VCaP (cell line): ENCODE results near the gene ANP32B.

Experiments
- H3K27ac ChIP-seq: fragments of 450-650 bp; 2 replicates; pipeline ENCODE4 v1.5.1; 2017
- TF ChIP-seq, protein P1 (sequence below): fragments of 450-650 bp; conservative IDR thresholded peaks from 2 replicates; pipeline ENCODE4 v1.5.1; 2017; ENCODE audit warnings: mild to moderate bottlenecking, moderate library complexity

ANP32B gene

DNA sequence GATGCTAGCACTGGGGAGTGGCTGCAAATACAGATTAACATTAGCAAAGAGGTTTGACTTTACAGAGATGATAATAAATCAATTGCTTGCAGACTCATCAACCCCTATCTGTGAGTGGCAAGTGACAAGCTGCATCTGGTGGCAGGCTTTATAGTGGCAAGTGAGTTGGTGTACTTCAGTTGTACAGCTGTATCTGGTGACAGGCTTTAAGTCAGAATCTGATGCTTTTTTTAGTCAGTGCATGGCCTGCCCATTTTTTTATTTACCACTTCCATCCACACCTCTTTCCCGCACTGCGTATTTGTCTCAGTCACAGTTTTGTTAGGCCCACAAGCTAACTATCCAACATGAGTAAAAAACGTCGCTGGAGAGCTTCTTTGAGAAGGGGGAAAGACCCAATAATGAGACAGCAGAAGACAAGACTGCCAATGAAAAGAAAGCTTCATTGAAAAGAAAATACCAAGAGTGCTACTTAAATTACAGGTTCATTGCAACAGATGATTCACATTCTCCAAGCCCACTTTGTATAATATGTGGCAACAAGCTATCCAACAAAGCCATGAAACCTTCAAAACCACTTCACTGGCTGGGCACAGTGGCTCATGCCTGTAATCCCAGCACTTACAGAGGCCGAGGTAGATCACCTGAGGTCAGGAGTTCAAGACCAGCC, 23.1 kb downstream of the ANP32B start:
- H3K27ac ChIP-seq: no peak overlapping the region
- TF ChIP-seq, protein P1, sequence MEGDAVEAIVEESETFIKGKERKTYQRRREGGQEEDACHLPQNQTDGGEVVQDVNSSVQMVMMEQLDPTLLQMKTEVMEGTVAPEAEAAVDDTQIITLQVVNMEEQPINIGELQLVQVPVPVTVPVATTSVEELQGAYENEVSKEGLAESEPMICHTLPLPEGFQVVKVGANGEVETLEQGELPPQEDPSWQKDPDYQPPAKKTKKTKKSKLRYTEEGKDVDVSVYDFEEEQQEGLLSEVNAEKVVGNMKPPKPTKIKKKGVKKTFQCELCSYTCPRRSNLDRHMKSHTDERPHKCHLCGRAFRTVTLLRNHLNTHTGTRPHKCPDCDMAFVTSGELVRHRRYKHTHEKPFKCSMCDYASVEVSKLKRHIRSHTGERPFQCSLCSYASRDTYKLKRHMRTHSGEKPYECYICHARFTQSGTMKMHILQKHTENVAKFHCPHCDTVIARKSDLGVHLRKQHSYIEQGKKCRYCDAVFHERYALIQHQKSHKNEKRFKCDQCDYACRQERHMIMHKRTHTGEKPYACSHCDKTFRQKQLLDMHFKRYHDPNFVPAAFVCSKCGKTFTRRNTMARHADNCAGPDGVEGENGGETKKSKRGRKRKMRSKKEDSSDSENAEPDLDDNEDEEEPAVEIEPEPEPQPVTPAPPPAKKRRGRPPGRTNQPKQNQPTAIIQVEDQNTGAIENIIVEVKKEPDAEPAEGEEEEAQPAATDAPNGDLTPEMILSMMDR: no peak

DNA sequence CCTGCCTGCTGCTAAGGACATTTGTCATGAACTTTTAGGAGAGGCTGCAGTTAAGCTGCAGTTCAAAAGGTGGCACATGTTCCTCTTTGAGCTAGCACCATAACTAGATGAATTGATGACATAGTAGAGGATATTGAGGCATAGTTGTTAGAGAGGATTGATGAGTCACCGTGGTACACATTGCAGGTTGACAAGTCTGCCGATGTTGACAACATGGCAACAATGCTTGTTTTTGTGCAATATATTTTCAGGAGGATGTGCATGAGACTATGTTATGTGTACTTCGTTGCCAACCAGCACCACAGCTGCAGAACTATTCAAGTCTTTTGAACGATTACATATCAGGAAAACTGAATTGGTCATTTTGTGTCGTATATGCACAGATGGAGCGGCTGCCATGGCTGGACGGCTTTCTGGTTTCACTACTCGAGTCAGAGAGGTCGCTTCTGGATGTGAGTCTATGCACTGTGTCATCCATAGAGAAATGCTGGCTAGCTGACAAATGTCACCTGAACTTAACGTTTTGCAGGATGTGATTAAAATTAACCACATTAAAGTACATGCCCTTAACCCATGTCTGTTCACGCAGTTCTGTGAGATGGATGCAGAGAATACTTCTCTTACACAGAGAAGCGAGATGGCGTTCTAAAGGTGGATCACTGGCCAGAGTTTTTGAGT, 24.2 kb downstream of the ANP32B start:
- H3K27ac ChIP-seq: no peak overlapping the region
- TF ChIP-seq, protein P1: no peak

DNA sequence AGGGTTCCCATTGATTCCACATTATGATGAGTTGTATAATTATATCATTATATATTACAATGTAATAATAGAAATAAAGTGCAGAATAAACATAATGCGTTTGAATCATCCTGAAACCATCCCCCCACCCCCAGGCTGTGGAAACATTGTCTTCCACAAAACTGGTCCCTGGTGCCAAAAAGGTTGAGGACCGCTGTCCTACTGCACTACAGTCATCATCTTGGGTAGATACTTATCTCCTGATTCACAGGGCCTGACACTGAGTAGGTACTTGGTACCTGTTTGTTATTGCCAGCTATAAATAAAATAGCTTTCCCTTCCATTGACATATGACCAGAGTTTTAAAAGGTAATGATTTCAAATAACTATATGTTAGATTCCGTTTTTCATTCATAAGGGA, 25.6 kb downstream of the ANP32B start:
- H3K27ac ChIP-seq: no peak overlapping the region
- TF ChIP-seq, protein P1: no peak

DNA sequence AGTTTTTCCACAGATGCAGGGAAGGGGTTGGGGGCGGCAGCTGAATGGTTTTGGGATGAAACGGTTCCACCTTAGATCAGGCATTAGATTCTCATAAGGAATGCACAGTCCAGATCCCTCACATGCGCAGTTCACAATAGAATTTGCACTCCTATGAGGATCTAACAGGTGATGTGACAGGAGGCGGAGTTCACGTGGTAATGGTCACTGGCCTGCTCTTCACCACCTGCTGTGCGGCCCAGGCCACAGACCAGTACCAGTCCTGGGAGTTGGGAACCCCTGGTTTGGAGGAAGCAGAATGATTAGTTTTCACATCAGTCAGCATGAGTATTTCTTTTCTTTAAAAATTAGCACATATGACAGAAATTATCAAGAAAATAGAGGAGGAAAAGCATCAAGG, 26.3 kb downstream of the ANP32B start:
- TF ChIP-seq, protein P1: no peak
- H3K27ac ChIP-seq: no peak overlapping the region

DNA sequence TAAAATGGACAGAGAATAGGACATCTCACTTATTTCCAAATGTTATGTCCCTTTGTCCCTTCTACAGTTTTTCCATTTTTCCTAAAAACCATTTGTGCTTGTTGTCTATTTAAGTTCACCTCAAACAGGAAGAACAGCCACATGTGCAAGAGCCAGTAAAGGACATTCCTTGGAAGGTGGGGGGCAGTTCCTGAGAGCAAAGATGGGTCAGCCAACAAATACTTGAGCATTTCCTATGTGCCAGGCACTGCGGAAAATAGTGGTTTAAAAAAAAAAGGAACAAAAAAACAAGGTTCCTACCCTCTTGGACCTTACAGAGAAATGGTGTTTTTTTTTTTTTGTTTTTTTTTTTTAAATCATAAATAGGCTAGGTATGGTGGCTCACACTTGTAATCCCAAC, 26.8 kb downstream of the ANP32B start:
- no peak overlapping the region for H3K27ac ChIP-seq
- TF ChIP-seq, protein P1: no peak

DNA sequence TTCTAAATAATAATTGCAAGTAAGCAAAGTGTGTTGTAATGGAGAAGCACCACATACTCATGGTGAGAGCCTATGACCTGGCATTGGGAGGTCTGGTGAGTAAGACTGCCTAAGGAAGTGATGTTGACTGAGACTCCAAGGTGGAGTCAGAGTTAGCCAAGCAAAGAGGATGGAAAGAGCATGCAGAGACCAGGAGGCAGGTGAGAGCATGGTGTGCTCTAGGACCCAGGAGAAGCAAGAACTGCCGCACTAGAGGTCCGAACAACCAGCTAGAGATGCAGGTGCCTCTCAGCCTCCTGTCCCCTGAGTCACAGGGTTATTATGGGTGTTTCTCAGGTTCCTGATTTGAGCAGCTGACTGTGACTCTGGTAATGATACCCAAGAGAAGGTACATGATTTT, 27.3 kb downstream of the ANP32B start:
- TF ChIP-seq, protein P1: no peak
- no peak overlapping the region for H3K27ac ChIP-seq

DNA sequence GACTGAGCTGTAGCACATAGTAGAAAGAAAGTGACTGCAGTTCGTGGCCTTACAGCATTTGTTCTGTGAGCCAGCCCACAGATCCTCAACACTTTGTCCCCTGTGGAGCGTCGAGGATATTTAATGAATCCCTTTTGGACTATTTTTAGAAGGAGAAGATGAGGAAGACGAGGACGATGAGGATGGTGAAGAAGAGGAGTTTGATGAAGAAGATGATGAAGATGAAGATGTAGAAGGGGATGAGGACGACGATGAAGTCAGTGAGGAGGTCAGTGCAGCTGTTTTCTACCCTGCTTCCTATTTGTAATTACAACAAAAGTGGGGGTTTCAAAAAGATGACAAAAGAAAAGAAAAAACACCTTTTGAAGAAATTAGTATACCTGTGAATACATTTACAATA, 28.0 kb downstream of the ANP32B start:
- no peak overlapping the region for H3K27ac ChIP-seq
- TF ChIP-seq, protein P1: no peak
